ENCODE measurements around the gene FGD2.

- no peak for TF ChIP-seq SAP30 (IDR thresholded peaks at IDR 0.05; ENCODE audit: insufficient read depth, insufficient replicate concordance, low read length)
- TF ChIP-seq POLR2AphosphoS5 (IDR thresholded peaks at IDR 0.05; ENCODE audit: low read depth, low read length) = no peak
- TF ChIP-seq RFX5 (IDR thresholded peaks at IDR 0.05; ENCODE audit: borderline replicate concordance, low read depth, low read length) = no peak
- no peak for TF ChIP-seq EGR1 (IDR thresholded peaks at IDR 0.05; ENCODE audit: borderline replicate concordance, low read depth, low read length)
- no peak for TF ChIP-seq BCL11A (IDR thresholded peaks at IDR 0.05; ENCODE audit: low read depth in 2 of 2, low read length in 2 of 2)
- TF ChIP-seq POLR2A (IDR thresholded peaks at IDR 0.05; ENCODE audit: control extremely low read depth in 1 of 2, low read depth in 2 of 2, low read length in 2 of 2) = no peak
- no peak for TF ChIP-seq CTCF (IDR thresholded peaks at IDR 0.05; ENCODE audit: control extremely low read depth in 1 of 3, insufficient read depth in 1 of 3, low read depth in 1 of 3, low read length in 3 of 3)
- no peak for TF ChIP-seq TCF12 (IDR thresholded peaks at IDR 0.05; ENCODE audit: low read depth, low read length)
- TF ChIP-seq BRCA1 (IDR thresholded peaks at IDR 0.05; ENCODE audit: low read depth, low read length) = no peak
- TF ChIP-seq TAF1 (IDR thresholded peaks at IDR 0.05; ENCODE audit: low read depth, low read length) = no peak
These were observed 33.1 kb downstream of the FGD2 start for GRCh38 chr6:37038292-37039198.

Data from H1 (cell line).